Activated CD4-positive, alpha-beta T cell treated with anti-CD3 and anti-CD28 coated beads for 1 hour (primary cell): Measurements from ENCODE around the gene C1QTNF2.

Experiments
- DNase-seq: peaks from one replicate; pipeline ENCODE4 v3.0.0-alpha.2; 2020

C1QTNF2 gene

DNA sequence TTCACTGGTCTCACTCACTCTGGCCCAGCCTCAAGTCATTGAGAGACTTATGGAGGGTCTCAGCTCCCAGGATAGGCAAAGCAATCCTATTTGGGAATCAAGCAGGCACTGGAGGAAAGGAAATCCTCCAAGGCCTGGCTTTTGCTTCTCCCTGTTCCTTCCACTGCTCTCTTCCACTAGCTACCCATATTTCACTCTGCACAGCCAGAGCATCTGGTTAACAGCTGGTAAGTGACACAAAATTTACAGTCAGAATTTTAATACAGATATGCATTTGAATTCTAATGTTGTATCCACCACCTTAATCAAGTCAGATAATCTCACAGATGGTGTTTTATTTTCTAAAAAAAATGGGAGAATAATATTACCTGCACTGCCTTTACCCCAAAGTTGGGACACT lies 868 bp upstream of the C1QTNF2 start:
- no peak for DNase-seq

DNA sequence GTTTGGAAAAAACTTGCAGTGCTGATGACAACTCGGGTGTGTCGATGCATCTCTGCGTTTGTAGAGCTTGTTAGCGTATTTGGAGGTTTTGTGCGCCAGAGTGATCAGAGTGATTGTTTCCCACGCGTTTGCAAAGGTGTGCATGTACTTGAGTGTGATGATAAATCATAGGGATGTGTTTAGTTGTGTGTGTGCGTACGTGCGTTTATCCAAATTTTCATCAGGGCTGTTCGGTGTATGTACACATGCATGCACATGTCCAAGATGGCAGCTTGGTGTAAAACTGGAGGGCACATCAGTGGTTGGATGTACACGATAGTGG lies 248 bp upstream of the C1QTNF2 start:
- DNase-seq = no peak

DNA sequence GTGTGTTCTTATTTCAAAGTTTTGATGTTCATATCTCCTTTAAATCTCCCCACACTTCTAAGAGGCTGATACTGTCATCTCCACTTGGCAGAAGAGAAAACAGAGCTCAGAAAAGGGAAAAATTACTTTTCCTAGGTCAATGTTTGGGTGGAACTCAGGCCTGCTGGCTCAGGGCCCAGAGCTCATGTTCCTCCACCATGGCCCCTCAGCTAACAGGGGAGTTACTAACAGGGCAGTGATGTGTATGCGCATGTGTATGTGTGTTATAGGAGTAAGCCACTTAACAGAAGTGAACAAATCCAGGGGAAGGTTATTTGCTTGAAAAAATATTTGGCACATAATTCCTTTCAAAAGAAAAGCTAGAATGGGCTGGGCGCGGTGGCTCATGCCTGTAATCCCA lies 2.5 kb downstream of the C1QTNF2 start:
- no peak for DNase-seq

DNA sequence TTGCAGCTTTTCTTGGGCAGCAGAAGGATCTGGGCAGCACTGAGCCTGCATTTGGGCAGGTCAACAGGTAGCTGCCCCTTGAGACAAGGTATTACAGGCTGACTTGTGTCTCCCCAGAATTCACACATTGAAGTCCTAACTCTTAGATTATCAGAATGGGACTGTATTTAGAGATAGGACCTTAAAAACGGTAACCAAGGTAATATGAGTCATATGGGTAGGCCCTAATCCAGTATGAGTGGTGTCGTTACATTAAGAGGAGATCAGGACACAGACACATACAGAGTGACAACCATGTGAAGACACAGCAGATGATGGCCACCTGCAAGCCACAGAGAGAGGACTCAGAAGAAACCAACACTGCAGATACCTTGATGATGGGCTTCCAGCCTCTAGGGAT lies 3.2 kb downstream of the C1QTNF2 start:
- DNase-seq = no peak

DNA sequence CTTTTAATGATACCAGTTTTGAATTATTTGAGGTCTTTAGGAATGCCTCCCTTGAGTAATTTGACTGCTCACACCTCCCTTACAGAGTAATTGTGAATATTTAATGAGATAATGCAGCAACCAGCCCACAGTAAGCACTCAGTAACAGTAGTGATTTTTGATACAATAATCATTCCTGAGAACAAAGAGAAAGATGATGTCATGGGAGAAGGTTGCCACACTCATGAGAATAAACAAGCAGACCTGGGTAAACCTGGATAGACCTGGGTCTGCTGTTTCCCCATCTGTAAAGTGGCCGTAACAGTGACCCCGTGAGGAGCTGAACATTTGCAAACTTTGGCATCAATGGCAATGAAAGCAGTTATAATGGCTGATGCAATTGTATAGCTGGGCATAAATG lies 4.2 kb downstream of the C1QTNF2 start:
- DNase-seq = no peak

DNA sequence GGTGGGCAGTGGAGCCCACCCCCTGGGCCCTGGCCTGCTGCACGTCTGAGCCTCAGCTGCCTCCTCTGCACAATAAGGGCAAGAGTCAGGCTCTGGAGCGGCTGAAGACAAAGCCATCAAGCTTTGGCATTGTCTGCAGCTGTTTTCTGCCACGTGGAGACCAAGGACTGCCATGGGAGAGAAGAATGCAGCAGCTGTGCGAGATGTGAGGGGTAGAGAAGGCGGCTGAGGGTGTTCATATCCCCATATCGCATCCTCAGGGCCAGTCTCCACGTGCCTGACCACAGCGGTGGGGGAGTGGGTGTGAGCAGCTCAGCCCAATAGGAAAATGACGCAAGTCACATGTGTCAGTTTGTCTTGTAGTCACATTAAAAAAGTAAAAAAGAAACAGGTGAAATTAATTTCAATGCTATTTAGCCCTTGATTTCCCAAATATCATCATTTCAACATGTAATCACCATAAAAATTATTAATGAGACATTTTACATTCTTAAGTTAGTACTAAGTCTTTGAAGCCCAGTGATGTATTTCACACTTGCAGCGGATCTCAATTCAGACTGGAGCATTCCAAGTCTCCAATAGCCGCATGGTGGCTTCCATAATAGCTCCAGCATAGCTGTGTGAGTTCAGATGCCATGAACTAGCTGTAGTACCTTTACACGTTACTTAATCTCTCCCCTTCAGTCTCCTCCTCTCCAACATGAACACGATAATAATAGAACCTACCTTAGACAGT lies 6.6 kb downstream of the C1QTNF2 start:
- DNase-seq = no peak

DNA sequence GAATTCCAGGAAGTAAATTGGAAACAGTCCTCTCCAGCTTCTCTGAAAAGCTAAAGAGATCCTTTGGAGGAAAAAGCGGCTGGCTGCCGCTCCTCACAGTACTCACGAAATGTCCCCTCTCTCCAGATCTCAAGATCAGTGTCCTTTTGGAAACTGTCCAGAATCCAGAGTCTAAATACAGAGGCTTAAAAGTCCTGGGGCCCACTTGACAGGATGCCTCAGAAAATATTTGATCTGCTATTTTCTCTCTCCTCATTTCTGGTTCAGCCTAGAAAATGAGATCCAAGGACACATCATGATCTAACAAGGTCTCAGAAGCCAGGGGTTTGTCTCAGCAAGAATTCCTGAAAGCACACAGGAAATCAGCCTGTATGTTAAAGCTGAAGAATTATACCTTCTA lies 7.2 kb downstream of the C1QTNF2 start:
- no peak for DNase-seq

DNA sequence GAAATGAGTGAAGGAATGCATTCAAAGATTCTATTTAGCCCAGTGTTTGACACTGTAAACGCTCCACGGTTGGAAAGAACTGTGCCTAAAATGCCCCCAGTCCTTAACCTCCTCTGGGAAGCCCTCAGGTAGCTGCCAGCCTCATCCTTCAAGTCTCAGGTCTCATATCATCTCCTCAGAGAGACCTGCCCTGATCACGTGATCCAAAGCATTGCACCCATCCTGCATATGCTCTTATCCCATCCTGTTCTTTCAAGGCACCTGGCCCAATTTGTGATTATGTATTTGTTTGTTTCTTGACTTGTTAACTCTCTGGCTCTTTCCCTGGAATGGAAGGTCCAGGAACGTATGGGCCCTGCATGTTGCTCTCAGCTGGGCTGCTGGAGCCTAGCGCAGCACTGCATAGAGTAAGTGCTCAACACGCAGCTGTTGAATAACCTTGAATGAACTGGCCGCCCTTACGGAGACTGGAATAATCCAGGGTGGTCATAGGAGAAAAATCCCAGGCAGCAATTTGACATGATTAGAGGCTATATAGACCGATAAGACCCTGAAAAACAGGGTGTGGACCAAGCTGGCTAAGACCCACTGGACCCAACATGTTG lies 8.7 kb downstream of the C1QTNF2 start:
- no peak for DNase-seq

DNA sequence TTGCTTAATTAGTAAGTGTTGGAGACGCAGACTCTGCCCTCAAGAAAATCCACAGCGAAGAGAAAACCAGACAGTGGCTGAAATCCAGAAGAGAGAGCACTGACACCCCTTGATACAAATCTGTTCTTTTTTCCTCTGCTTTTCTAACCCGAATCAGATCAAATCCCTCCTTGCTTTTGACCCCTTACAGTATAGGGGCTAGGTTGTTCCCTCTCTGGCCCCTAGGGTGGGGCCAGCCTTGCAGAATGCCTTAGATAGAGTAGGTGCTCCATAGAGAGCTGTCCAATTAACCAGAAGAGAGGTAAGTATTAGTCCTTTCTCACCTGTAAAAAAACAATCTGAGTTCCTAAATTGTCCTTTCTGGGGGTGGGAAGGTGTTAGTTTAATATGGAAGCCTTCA lies 10.1 kb downstream of the C1QTNF2 start:
- DNase-seq = no peak

DNA sequence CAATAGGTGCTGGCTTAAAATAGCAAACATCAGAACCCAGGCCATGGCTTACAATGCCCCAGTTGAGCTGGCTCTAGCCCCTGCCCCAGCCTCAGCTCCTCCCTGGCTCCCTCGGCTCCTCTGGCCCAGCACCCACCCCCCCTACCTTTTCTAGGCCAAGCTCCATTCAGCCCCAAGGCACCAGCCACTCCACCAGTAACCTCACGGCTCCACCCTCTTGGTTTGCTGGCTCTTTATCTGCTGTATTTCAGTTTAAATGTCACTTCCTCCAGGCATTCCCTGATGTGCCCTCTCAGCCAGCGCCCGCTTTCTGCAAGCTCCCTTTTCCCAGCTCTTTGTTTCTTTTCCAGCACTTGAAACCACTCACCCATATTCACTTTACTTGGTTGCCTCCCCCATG lies 10.6 kb downstream of the C1QTNF2 start:
- no peak for DNase-seq

DNA sequence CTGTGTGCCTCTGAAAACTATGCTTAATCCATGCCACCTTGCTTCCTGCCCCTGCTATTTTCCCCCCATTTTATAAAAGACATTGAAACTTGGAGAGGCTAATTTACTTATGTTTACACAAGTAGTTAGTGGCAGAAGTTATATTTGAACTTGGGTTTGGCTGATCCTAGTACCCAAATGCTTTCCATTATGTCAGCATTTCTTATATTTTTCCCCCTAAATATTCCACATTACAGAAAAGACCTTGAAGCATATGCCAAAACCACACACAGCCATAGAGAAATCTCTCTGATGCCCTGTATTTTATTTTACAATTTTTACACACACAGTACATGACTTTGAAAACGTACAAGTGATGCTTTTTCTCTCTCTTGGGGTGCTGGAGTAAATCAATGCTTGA lies 11.2 kb downstream of the C1QTNF2 start:
- DNase-seq = no peak

DNA sequence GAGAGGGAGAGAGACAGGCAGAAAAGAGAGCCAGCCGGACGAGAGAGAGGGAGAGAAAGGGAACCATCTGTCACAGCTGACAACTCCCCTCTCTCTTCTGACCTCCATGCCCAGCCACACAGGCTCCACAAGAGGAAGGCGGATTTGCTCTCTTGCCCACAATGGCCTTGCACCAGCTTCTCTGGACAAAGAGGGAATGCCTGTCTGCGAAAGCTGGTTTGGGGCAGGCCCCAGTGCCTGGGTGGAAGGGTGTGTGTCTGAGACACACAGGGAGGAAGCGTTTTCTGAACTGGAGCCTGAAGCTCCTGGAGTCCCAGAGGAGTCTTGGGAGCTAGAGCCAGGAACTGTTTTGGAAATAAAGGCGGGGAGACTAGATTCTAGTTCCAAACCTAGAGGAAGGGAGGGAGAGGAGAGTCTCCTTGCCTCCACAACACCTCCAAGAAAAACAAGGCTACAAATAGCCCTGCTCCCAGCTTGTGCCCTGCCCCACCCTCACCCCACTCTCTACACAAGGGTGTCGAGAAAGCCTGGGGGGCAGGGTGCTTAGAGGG lies 12.5 kb downstream of the C1QTNF2 start:
- DNase-seq = no peak

DNA sequence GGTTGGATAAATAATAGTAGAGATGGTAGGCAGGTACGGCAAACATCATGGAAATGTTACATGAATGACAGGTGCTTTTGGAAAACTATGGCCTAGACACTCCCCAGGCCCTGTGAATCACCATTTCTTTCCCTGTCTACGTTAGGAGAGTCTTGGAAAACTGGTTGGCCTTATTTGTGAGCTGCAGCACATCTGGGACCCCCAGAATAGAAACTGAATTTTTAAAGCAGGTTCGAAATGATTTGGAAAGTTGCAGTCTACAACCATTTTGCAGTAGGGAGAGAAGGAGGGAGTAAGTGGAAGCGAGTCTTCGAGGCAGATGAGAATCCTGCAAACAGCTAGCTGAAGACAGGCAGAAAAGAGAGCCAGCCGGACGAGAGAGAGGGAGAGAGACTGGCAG lies 13.0 kb downstream of the C1QTNF2 start:
- DNase-seq = no peak

DNA sequence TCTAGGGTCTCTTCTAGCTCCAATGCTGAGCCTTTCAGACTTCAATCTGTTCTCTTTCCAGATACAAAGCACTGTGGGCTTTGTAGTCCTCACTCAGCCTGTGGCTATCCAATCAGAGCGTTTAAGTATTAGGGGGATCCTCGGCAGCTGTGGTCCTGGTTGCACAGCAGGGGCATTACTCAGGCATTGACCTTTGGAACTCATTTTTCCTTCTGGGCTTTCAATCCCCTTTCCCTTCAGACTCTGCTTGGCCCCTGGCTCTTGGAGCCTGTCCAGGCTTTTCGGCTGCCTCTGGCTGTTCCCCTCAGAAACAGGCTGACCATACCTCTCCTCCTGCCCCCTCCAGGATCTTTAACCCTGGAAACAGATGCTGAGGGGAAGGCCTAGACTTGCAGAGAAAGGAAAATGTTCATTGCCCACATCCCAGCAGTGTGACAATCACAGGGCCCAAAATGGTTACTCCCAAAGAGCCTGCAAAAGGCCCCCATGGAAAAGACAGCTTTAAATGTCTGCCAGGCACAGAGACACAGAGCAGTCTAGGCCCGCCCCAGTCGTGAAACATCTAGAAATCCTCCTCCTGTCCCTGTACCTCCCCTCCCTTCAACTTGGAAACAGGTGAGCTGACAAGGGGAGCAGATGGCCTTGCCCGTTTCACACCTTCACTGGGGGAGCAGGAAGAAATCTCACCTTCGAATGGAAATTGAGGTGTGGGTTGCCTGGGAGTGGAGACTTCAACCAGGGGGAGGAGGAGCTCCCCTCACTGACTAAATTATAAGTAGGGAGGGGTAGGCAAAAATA lies 13.7 kb downstream of the C1QTNF2 start:
- no peak for DNase-seq

DNA sequence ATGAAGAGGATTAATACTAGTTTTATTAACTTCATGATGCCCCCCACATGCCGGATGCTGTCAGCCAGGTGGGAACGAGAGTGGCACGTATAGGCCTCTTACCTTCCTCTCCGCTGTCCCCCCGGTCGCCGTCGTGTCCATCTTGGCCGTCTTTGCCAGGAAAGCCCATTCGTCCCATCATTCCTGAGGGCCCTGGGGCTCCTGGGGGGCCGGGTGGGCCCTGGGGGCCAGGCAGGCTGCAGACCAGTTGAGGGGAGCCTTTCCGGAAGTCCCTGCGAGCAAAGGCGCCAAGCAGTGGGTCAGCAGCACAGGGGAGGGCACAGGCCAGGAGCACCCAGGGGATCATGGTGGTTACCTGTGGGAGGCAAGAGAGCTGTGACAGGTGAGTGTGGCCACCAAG lies 15.8 kb downstream of the C1QTNF2 start:
- no peak for DNase-seq

DNA sequence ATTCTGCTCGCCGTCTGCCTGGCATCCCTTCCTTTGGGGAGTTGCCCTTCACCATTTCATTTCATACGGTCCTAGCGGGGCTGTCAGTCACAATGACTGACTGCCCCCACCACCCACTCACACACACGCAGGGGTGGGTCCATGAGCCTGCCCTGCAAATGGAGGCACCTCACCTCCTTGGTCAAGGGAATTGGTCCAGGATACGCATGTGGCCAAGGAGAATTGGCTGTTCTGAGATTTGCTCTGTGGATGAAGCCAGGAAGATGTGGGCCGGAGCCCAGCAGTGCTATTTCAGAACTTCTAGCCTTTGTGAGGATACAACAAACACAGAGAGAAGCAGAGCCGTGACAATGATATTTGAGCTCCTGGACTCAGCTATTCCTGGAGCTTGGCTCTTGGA lies 17.0 kb downstream of the C1QTNF2 start:
- no peak for DNase-seq

DNA sequence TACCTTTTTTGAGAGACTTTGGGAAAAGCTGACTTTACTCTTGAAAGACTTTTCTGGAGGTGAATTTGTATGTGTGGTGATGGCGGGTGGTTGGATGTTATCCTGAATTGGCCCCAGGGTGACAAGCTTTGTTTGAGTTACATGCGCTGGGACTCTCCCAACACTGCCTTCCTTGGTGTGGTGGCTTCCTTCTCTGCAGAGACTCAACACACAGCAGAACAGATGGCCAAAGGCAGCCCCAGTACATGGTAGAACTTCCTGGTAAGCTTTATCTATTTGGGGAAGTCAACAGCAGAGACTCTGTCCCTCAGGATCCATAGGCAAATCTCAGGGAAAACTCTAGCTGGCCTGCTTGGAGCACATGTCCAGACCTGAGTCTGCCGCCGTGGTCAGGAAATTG lies 18.1 kb downstream of the C1QTNF2 start:
- DNase-seq = no peak

DNA sequence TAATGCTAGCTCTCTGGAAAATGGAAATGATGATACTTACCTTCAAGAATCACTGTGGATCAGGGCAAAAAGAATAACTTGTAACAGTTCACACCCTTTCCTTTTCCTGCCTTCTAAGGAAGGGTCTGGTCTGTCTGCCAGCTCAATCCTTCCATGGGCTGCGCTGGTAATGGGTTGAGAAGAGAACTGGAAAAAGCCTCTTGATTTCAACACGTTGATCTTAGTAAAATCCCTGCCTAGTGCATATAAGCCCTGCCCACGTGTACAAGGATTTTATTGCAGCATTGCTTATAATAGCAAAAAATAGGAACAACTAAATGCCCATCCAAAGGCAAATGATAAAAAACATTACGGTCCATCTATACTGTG lies 20.5 kb downstream of the C1QTNF2 start:
- DNase-seq = no peak

DNA sequence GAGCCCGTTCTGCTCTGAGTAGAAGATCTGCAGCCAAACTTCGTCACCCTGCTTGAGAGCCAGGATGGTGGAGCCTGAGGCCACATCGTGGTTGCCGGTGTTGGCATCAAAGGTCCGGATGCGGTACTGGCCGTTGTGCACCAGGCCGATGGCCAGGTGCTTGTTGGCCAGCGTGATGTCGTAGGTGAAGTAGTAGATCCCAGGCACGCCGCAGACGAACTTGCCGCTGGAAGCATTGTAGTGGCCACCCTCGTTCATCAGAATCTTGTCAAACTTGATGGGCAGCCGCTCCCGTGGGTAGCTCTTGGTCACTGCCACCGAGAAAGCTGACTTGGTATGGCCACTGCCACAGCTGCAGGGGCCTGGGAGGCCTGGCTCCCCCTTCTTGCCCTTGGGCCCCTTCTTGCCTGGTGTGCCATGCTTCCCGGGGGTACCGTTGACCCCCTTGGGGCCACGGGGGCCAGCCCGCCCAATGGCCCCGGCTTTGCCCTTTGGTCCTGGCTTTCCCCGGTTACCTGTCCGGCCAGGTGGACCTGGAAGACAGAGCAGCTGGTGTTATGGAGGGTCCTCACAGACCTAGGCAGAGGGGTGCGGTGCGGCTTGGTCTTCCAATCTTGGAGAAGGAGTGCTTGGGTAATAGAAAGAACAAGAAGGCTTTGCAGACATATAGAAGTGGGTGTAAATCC lies 21.0 kb downstream of the C1QTNF2 start:
- DNase-seq = no peak

DNA sequence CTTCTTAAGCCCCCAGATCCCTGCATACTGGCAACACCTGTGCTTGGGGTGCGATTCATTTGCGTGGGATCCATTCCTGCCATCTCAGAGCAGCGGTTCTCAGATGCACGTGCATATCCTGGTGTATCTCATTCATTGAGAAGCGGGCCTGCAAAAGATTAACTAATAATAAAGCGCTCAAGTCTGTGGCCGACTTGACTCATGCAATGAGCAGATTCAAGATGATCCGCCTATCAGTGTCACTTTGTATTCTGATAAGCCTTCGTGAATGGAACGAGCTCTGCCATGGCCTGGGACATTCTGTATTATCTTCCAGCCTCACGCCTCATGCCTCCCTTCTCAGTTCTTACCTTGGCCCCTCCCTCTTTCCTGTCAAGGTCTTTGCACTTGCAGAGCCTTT lies 22.3 kb downstream of the C1QTNF2 start:
- DNase-seq = no peak

DNA sequence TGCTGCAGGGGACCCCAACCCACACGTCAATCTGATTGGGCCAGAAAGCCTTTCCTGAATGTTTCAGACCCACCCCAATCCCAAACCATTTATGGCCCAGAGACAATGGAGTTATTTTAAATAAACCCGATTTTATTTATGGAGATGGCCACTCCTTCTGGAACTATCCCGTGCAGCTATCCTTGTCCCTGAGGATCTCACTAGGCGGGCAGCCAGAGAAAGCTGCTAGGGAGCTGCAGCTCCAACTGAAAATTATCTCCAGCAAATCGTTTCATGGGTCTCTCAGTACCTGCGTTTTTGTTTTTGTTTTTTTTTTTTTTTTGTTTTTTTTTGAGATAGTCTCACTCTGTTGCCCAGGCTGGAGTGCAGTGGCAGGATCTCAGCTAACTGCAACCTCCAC lies 23.0 kb downstream of the C1QTNF2 start:
- no peak for DNase-seq

DNA sequence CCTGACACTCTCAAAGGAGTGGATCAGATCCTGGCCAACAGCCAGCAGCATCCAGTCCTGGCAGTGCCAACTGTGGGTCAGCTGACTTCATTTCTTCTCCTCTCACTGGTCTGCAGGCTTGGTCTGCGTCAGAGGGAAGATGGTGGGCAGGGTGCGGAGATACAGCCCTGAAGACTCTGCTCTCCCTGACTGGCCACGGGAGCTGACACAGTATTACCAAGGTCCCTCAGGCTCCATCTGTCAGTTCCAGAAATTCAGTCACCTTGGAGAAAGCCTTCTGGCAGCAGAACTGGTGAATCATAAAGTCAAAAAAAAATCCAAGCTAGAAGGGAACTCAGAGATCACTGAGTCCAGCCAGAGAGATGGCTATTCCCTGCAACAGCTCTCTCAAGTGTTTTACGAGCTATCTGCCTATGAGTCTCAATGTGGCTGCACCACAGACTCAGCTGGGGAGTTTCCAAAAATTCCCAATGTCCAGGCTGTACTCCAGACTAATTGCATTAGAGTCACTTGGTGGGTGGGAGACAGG lies 27.9 kb downstream of the C1QTNF2 start:
- no peak for DNase-seq

DNA sequence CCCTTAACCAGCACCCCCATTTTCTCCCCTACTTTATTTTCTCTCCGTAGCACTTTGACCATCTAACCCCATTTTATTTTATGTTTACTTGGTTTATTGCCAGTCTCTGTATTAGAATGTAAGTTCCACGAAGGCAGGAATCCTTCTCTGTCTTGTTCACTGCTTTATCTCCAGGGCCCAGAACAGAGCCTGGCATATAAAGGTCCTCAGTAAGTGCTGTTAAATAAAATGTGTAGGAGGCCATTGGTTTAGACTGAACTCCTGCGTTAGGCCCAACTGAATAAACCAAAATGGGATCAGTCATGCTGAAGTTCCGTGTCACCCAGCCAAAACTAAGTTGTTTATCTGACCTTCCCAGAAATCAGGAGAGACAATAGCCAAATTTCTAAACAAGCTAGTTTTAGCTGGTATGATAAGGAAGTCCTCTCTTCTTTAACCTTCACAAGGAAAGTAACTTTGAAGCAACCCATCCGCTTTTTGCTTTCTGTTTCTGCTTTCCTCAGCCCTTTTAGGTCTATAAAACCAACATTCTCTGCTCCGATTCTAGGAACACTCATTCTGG lies 29.0 kb downstream of the C1QTNF2 start:
- no peak for DNase-seq
